Muscle of leg (tissue), 11 donors: Measurements from ENCODE around the gene PARVG. TPM values are rescaled to one million over a fixed set of nuclear protein-coding genes. Genes with fewer than 3 reads are reported as not detected.

ENCODE experiments used
- DNase-seq: peaks from one replicate; pipeline ENCODE4 v3.0.0; 2013
- H3K27ac ChIP-seq: one replicate; pipeline ENCODE4 v1.5.1; 2013; ENCODE audit warnings: mild to moderate bottlenecking, low read length, control low read depth
- H3K27me3 ChIP-seq: one replicate; pipeline ENCODE4 v1.6.1; 2013; ENCODE audit warnings: low read length; ENCODE audit not compliant: control insufficient read depth, insufficient read depth
- H3K36me3 ChIP-seq: one replicate; pipeline ENCODE4 v1.6.1; 2013; ENCODE audit warnings: low read length; ENCODE audit not compliant: control insufficient read depth, insufficient read depth
- H3K4me1 ChIP-seq: one replicate; pipeline ENCODE4 v1.6.1; 2013; ENCODE audit warnings: low read length; ENCODE audit not compliant: control insufficient read depth, insufficient read depth
- H3K4me3 ChIP-seq: one replicate; pipeline ENCODE4 v1.5.1; 2013; ENCODE audit warnings: low read length, control low read depth
- H3K9me3 ChIP-seq: replicated peaks from 2 replicates; pipeline ENCODE4 v1.6.1; 2013; ENCODE audit warnings: low read depth, low read length; ENCODE audit not compliant: control insufficient read depth
- WGBS: methylation state at CpG from one replicate; pipeline ENCODE4 v1.1.5; 2013; ENCODE audit warnings: missing lambda C conversion rate; ENCODE audit not compliant: insufficient coverage; 5-methylcytosine and 5-hydroxymethylcytosine counted together
- polyA plus RNA-seq, 8 donors: library from polyadenylated mRNA; unstranded; fragments of 120-200 nt; gene quantifications; one replicate each; pipeline versions ENCODE4 v1.2.1 to v1.2.3, GENCODE V29; 2013; ENCODE audit warnings: inconsistent platforms in 1 of 8, low replicate concordance in 1 of 8; ENCODE audit not compliant: insufficient read length in 8 of 8, insufficient read depth in 1 of 8
- total RNA-seq: library from RNA; stranded (reverse); fragments of 120-200 nt; gene quantifications from one replicate; pipeline ENCODE4 v1.2.4, GENCODE V29; 2013

Gene PARVG
- total and polyA plus RNA-seq, 9 donors, result 2.8 to 4.3 (median 3.1) TPM

DNA sequence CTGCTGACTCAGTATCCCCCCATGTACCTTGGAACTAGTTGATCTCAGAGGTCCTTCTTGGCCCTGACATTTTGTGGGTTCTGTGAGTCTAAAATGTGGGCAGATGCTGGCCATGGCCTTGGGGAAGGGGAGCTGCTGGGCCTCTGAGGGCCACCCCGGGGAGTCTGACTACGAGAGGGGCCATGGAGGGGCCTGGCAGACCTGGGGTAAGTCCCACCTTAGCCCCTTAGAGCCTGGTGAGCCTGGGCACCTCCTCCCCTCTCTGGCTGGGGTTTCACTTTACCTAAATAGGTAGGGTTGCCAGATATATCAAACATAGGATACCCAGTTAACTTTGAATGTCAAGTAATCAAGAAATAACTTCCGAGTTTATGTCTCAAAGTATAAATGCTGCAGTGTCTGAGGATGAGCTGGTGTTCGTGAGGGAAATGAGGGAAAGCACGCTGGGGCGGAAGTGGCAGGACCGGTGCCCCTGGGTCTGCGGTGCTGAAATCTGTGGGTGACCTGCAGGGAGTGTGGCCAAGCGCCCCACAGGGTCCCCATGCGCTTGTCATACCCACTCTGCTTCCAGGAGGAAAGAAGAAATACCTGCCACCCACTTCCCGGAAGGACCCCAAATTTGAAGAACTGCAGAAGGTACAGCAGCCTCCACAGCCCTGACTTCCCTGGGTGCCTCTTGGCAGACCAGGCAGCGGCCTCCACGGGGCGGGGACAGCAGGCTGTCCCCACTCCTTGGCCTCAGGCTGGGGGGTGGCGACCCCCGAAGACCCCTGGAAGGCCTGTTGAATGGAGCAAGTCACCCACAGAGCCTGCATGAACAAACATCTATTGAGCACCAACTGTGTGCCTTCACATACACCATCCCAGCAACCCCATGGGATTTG, 4.8 kb downstream of the PARVG start:
- no peaks in the 10 kb centered on the region for H3K9me3 ChIP-seq
- peaks cover 3% of the 10 kb centered on the region for H3K4me1 ChIP-seq
- no peaks in the 10 kb centered on the region for H3K36me3 ChIP-seq
- no peak for DNase-seq
- H3K4me3 ChIP-seq, result no peak overlapping the region
- 90% methylated on average over 12 of the region's 16 CpGs for WGBS
- H3K27ac ChIP-seq, result no peak overlapping the region
- peaks cover 17% of the 10 kb centered on the region for H3K27me3 ChIP-seq

DNA sequence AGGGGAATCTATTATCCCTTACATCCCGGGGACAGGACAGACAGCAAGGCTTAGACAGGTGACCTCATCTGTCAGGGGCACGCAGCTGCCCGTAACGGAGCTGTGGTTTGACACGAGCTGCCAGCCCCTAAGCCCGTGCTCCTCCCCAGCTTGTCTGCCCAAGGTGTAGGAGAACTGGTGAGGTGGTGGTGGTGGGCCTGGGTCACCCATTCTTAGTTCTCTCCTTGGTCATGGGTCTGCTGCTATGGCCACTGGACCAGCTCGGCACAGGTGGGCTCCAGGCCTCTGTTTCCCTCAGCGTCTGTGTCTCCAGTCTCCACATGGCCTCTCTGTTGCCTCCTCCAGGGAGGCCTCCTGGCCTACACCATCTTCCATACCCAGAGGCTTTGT, 5.4 kb downstream of the PARVG start:
- no peak overlapping the region for H3K4me3 ChIP-seq
- peaks cover 14% of the 10 kb centered on the region for H3K27me3 ChIP-seq
- H3K36me3 ChIP-seq, result no peaks in the 10 kb centered on the region
- no peak overlapping the region for H3K27ac ChIP-seq
- 85% methylated on average over 6 of the region's 8 CpGs for WGBS
- no peak for DNase-seq
- H3K9me3 ChIP-seq, result no peaks in the 10 kb centered on the region
- peaks cover 3% of the 10 kb centered on the region for H3K4me1 ChIP-seq

GRCh38 chr22:44186737-44187136, 6.0 kb downstream of the PARVG start:
- no peak overlapping the region for H3K27ac ChIP-seq
- H3K4me3 ChIP-seq, result no peak overlapping the region
- DNase-seq, result no peak
- H3K9me3 ChIP-seq, result no peaks in the 10 kb centered on the region
- peaks cover 12% of the 10 kb centered on the region for H3K27me3 ChIP-seq
- WGBS, result 88% methylated on average over 4 of the region's 4 CpGs
- H3K4me1 ChIP-seq, result peaks cover 3% of the 10 kb centered on the region
- H3K36me3 ChIP-seq, result no peaks in the 10 kb centered on the region

DNA sequence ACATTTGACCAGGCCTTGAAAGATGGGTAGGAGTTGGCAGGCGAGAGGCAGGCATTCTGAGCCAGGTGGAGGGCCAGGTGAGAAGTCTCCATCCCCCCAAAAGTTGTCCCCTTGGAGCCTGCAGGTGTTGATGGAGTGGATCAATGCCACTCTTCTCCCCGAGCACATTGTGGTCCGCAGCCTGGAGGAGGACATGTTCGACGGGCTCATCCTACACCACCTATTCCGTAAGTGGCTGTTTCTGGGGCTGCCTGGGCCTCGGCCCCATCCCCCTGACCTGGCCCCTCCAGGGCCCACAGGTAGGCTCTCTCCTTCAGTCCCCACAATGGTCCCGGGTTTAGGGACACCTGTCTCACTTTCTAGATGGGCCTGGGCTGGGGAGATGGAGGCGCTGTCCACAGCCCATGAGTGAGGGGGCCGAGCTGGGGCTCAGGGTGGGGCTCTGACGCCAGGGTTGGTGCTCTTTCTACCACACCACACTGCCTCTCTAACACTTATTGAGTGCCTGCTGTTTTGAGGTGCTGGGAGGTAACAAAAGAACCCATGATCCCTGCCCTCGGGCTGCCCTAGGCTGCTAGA, 7.0 kb downstream of the PARVG start:
- Histone ChIP-seq H3K9me3 (no peaks in the 10 kb centered on the region), H3K27me3 (peaks cover 4% of the 10 kb centered on the region)
- no peak for DNase-seq

DNA sequence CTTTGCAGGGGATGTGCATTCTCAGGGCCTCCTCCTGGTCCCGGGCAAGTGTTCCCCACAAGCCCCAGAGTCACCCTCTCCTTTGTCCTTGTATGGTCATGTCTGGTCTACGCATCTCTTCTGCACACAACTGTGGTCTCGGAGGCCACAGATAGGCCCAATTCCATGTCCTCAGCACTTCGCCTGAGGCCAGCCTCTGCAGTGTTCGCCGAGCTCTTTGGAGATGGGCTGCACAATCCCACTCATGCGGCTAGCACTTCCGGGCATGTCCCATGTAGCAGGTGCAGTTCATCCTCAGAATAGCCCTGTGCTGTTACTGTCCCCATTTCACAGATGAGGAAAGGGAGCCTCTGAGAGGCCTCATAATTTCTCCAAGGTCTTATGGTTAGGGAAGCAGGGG, 7.6 kb downstream of the PARVG start:
- Histone ChIP-seq H3K27me3 (no peaks in the 10 kb centered on the region), H3K36me3 (no peaks in the 10 kb centered on the region), H3K4me1 (no peaks in the 10 kb centered on the region), H3K9me3 (no peaks in the 10 kb centered on the region), H3K4me3 (no peak overlapping the region), H3K27ac (no peak overlapping the region)
- DNase-seq, result no peak
- 88% methylated on average over 8 of the region's 8 CpGs for WGBS

More for the DNA sequence above, 7.0 kb downstream of the PARVG start:
- no peak overlapping the region for H3K4me3 ChIP-seq
- no peak overlapping the region for H3K27ac ChIP-seq
- H3K36me3 ChIP-seq, result no peaks in the 10 kb centered on the region
- H3K4me1 ChIP-seq, result no peaks in the 10 kb centered on the region
- 82% methylated on average over 8 of the region's 12 CpGs for WGBS

- H3K27me3 ChIP-seq, result peaks cover 2% of the 10 kb centered on the region
- no peak overlapping the region for H3K4me3 ChIP-seq
- 94% methylated on average over 7 of the region's 12 CpGs for WGBS
- no peak for DNase-seq
- no peak overlapping the region for H3K27ac ChIP-seq
- H3K4me1 ChIP-seq, result no peaks in the 10 kb centered on the region
- H3K9me3 ChIP-seq, result no peaks in the 10 kb centered on the region
- no peaks in the 10 kb centered on the region for H3K36me3 ChIP-seq
These were observed 8.4 kb downstream of the PARVG start for GRCh38 chr22:44188986-44189630.

GRCh38 chr22:44190381-44190976, 9.8 kb downstream of the PARVG start:
- WGBS, result 74% methylated on average over 11 of the region's 12 CpGs
- Histone ChIP-seq H3K9me3 (no peaks in the 10 kb centered on the region), H3K4me3 (no peak overlapping the region), H3K4me1 (no peaks in the 10 kb centered on the region), H3K36me3 (no peaks in the 10 kb centered on the region), H3K27ac (no peak overlapping the region), H3K27me3 (peaks cover 9% of the 10 kb centered on the region)
- no peak for DNase-seq

GRCh38 chr22:44191036-44191454, 10.3 kb downstream of the PARVG start:
- Histone ChIP-seq H3K36me3 (no peaks in the 10 kb centered on the region), H3K4me3 (no peak overlapping the region), H3K27me3 (peaks cover 13% of the 10 kb centered on the region), H3K4me1 (no peaks in the 10 kb centered on the region), H3K27ac (no peak overlapping the region), H3K9me3 (no peaks in the 10 kb centered on the region)
- no peak for DNase-seq
- no CpG with 5 or more reads among the region's 9 CpGs for WGBS

DNA sequence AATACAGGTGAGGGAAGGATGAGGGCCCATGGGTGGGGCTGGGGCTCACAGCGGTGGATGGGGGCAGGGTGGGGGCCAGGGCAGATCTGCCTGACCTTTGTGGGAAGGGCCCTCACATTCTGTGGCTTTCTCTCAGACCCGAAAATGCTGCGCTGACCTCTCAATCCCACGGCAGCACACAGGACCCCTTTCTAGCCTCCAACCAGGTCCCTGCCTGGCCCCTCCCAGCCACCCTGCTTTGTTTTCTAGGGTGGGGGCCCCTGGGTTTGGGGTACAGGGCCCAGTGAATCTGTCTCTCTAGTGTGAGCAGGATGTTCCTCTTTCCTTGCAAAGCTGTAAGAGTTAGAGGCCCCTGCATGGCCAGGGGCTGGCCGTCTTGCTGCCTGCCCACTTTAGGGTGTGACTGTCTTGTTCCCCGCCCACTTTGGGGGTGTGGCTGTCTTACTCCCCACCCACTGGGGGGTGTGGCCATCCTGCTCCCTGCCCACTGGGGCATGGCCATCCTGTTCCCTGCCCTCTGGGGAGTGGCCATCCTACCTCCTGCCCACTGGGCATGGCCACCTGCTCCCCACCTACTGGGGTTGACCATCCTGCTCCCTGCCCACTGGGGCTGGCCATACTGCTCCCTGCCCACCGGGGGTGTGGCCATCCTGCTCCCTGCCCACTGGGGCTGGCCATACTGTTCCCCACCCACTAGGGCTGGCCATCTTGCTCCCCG, 11.5 kb downstream of the PARVG start:
- Histone ChIP-seq H3K27ac (no peak overlapping the region), H3K9me3 (no peaks in the 10 kb centered on the region), H3K36me3 (no peaks in the 10 kb centered on the region), H3K27me3 (peaks cover 18% of the 10 kb centered on the region), H3K4me1 (no peaks in the 10 kb centered on the region), H3K4me3 (no peak overlapping the region)
- DNase-seq, result no peak
- WGBS, result 86% methylated on average over 4 of the region's 8 CpGs
